Measurements from ENCODE around the gene UNC5C. TPM values are rescaled to one million over a fixed set of nuclear protein-coding genes. Genes with fewer than 3 reads are reported as not detected.

Gene UNC5C
- total RNA-seq, 4 donors from 2014 or later = 4.6 to 8.1 (median 6.0) TPM

DNA sequence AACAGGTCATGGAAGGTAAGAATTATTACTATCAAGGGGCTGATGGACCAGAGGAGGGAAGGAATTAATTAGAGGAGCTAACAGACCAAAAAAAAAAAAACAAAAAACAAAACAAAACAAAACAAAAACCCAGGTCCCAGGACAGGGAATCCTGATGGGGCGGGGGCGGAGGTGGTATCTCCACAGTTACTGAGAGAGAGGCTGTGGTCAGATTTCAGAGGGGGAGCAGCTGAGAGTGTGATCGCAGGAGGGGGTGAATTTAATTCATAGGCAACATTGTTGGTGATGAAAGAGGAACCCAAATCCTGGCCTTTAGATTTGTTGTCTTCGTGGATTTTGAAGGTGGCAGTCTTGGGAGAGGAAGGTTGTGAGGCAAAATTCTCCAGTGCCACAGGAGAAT, 389.4 kb downstream of the UNC5C start:
- TF ChIP-seq, protein P1, sequence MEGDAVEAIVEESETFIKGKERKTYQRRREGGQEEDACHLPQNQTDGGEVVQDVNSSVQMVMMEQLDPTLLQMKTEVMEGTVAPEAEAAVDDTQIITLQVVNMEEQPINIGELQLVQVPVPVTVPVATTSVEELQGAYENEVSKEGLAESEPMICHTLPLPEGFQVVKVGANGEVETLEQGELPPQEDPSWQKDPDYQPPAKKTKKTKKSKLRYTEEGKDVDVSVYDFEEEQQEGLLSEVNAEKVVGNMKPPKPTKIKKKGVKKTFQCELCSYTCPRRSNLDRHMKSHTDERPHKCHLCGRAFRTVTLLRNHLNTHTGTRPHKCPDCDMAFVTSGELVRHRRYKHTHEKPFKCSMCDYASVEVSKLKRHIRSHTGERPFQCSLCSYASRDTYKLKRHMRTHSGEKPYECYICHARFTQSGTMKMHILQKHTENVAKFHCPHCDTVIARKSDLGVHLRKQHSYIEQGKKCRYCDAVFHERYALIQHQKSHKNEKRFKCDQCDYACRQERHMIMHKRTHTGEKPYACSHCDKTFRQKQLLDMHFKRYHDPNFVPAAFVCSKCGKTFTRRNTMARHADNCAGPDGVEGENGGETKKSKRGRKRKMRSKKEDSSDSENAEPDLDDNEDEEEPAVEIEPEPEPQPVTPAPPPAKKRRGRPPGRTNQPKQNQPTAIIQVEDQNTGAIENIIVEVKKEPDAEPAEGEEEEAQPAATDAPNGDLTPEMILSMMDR (IDR thresholded peaks at IDR 0.05) = no peak
- no peak for DNase-seq (ENCODE audit: low spot score)
- no peak for ATAC-seq (ENCODE audit: low FRiP score)

DNA sequence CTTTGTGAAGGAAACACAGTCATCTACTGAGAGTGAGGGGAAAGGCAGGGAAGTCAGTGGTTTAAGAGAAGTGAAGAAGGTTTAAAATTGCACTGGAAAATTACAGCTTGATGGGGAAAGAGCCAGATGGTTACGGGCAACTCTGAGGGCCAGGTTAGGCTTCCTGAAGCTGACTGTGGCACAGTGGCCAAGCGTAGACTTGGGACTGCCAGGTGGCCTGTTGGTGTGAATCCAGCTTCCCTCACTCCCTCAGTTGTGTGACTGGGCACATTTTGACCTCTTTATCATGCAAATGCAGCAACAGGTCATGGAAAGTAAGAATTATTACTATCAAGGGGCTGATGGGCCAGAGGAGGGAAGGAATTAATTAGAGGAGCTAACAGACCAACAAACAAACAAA, 390.1 kb downstream of the UNC5C start:
- ATAC-seq (ENCODE audit: low FRiP score) (no peak), DNase-seq (ENCODE audit: low spot score) (no peak)
- TF ChIP-seq, protein P1 (IDR thresholded peaks at IDR 0.05) = no peak

DNA sequence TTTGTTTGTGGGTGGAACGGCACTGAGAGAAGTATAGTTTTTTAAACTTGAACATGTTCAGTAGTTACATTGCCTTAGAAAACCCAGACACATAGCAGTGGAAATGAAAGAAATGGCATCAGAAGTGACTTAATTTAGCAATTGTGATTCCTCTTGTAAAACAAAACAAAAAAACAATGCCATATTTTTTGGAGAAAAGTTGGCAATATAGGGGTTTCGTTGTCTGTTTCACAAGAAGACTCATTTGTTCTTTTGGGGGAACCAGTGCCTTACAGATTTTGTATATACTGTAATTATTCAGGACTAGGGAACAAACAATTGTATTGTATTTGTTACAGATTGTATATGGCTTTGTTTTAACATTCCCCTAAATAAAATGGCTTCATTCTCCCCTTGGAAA, 390.7 kb downstream of the UNC5C start:
- TF ChIP-seq, protein P1 (IDR thresholded peaks at IDR 0.05) = no peak
- ATAC-seq (ENCODE audit: low FRiP score) = no peak

DNA sequence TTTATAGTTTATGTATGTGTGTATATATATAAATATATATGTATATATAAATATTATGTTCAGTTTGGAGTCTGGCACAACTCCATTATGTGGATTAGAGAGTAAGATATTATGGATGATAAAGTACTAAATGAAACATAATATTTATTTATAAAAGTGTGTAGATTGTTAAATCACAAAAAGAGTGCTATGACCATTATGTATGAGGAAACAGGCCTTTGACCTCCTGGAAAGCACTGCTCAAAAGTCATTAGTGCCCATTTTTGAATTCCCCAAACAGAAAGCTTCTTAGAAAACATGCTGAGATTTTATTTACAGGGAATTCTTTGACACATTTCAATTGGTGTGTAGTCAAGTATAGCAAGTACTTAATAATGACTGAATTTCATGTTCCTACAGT, 391.2 kb downstream of the UNC5C start:
- no peak for ATAC-seq (ENCODE audit: low FRiP score)
- TF ChIP-seq, protein P1 (IDR thresholded peaks at IDR 0.05) = no peak
- DNase-seq (ENCODE audit: low spot score) = no peak

More for the DNA sequence above, 390.7 kb downstream of the UNC5C start:
- DNase-seq (ENCODE audit: low spot score) = no peak

DNA sequence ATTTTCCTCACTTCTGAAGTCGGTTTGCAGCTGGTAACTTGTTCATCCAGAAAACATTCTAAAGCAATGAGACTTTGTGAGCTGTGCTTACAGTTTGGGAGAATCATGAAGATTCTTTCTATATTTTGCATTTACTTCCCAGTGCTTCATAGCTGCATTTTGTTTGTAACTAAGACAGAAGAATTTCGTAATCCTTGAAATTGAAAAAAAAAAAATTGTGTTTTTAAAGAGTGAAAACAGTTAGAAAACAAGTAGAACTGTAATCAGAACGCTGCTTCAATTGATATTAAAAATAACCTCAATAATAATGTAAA, 392.4 kb downstream of the UNC5C start:
- no peak for DNase-seq (ENCODE audit: low spot score)
- TF ChIP-seq, protein P1 (IDR thresholded peaks at IDR 0.05) = no peak
- ATAC-seq (ENCODE audit: low FRiP score) = no peak

DNA sequence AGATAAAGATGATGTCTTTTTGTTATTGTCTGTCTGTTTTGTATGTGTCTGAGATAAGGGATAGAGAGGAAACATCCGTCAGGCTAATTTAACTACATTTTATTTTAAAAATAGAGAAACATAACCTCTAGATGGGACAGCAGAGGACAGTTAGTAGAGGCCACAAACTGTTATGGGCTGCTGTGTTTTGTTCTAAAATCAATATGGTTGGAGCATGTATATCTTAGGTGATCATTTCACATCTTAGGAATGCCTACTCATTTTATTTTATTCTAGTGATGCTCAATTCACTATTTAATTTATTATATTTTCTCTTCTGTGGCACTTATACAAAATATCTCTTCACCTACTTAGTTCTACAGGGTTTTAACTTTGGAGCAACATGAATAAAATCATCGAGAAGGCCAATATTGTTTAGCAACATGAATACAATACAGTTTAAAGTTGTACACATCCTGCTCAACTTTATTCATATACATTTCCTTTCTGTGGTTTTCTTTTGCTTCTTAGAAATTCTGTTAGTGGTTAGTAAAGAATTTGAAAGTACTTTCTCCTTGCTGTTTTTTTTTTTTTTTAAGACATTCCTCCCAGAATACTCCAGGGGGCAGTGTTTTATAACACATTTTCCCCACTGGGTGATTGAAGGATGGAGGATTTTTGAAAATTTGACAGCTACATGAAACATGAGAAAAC, 392.9 kb downstream of the UNC5C start:
- TF ChIP-seq, protein P1 (IDR thresholded peaks at IDR 0.05) = no peak
- DNase-seq (ENCODE audit: low spot score) (no peak), ATAC-seq (ENCODE audit: low FRiP score) (no peak)

DNA sequence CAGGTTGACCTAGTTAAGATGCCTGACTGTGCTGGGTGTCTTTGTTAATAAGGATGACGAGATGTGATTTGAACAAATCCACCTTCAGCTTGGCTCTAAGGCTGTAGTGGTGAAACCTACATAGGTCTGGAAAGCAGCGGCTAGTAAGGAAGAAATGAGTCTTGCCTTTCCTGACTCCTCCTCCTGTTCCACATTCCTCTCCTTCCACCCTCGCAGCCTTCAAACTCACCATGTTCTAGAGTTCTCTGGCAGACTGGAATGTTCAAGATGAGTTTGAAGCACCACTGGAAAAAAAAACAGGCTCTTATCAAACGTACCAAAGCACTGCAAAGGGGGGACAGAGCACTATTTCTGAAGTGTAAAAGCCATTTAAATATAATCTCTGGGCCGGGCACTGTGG, 395.6 kb downstream of the UNC5C start:
- TF ChIP-seq, protein P1 (IDR thresholded peaks at IDR 0.05) = no peak
- ATAC-seq (ENCODE audit: low FRiP score) (no peak), DNase-seq (ENCODE audit: low spot score) (no peak)

Measured in omental fat pad (tissue), 4 donors.